Fibroblast of villous mesenchyme (primary cell): Measurements from ENCODE around the gene ORM2. TPM values are rescaled to one million over a fixed set of nuclear protein-coding genes. Genes with fewer than 3 reads are reported as not detected.

ENCODE experiments used
- DNase-seq: peaks from one replicate; pipeline ENCODE4 v3.0.0-alpha.2; 2010; ENCODE audit warnings: low read depth
- H3K4me3 ChIP-seq: 2 replicates; pipeline ENCODE4 v1.5.1; 2011; ENCODE audit warnings: low read depth, mild to moderate bottlenecking, low read length
- total RNA-seq: library from RNA; depleted of rRNA; stranded (reverse); fragments of >200 nt; gene quantifications from 2 replicates; pipeline ENCODE4 v1.2.3, GENCODE V29; 2012
- TF ChIP-seq, protein P1 (sequence below): IDR thresholded peaks from 2 replicates; pipeline ENCODE4 v1.5.1; 2012; ENCODE audit warnings: low read depth, mild to moderate bottlenecking, low read length; ENCODE audit not compliant: insufficient read depth

ORM2 gene
- total RNA-seq, 1 donor = not detected

DNA sequence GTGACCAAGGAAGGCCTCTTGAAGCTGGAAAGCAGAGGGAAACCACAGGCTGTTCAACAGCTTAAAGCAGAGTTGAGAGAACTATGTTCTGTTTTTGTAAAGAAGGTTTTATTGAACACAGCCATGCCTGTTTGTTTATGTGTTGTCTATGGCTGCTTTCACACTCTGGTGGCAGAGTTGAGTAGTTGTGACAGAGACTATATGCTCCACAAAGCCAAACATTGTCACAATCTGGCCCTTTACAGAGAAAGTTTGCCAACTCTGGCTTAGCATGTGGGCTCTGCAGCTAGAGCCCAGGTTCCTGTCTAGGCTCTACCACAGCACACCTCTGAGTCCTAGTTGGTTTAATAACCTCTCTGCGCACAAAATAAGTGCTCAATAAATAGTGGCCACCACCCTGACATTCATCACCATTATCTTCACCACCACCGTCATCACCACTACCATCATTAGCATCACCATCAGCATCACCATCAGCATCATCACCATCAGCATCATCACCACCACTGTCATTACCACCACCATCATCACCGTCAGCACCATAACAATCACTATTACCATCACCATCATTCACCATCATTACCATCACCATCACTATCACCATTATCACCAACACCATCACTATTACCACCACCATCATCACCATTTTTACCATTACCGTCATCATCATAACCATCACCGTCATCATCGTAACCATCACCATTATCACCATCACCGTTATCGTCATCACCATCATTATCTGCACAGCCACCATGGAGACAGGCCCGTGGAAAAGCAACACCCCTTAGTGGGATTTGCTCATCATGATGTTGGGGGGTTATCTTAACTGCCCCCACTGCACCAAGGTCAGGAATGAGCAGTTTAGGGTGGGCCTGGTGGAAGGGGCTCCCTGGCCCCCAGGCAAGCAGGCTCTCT lies 39.8 kb downstream of the ORM2 start:
- no peak for DNase-seq
- no peak overlapping the region for H3K4me3 ChIP-seq
- TF ChIP-seq, protein P1, sequence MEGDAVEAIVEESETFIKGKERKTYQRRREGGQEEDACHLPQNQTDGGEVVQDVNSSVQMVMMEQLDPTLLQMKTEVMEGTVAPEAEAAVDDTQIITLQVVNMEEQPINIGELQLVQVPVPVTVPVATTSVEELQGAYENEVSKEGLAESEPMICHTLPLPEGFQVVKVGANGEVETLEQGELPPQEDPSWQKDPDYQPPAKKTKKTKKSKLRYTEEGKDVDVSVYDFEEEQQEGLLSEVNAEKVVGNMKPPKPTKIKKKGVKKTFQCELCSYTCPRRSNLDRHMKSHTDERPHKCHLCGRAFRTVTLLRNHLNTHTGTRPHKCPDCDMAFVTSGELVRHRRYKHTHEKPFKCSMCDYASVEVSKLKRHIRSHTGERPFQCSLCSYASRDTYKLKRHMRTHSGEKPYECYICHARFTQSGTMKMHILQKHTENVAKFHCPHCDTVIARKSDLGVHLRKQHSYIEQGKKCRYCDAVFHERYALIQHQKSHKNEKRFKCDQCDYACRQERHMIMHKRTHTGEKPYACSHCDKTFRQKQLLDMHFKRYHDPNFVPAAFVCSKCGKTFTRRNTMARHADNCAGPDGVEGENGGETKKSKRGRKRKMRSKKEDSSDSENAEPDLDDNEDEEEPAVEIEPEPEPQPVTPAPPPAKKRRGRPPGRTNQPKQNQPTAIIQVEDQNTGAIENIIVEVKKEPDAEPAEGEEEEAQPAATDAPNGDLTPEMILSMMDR = no peak

DNA sequence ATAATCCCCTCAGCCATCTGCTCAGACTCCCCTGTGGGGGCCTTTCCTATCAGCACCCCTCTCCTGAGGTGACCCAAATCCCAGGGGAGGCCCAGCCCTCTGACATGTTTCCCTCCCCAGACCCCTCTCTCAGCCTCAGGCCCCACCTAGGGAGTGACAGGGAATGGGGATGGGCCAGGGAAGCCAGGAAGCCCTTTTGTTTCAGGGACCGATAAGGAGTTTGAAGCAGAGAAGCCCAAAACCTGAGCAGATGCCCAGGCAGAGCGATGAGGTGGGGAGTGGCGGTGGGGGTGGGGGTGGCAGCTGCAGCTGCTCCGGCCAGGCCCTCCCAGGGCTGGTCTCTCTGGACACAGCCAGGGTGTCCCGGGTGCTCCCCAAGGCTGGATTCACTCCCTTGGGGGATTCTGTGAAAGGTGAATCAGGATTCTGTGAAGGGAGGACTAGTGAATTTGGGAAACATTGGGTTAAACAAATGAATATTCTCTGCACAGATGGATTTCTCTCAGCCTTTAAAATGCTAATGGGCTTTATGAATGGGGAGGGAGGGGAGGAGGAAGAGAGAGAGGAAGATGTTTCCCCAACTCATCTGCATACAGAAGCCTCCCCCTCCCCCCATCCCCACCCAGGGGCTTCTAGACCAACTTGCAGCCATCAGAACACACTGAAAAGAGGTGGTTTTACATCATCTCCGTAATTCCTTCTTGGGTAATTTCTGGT lies 40.7 kb downstream of the ORM2 start:
- TF ChIP-seq, protein P1 = no peak
- no peak overlapping the region for H3K4me3 ChIP-seq
- DNase-seq = no peak

DNA sequence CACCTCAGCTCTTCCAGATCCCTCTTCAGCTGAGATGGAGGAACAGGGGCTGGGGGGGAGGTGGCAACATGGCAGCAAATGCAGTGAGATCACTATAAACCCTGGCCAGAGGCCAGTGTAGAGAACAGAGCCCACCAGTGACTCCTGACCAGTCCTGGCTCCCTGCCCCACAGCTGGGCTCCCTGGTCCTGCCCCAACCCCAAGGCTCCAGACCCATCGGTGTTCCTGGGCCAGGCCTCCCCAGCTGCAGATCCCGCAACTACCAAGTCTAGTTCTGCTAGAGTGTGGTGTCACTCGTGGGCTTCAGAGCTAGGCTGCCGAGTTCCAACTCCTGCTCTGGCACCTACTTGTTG lies 41.3 kb downstream of the ORM2 start:
- no peak overlapping the region for H3K4me3 ChIP-seq
- no peak for DNase-seq
- TF ChIP-seq, protein P1 = no peak

DNA sequence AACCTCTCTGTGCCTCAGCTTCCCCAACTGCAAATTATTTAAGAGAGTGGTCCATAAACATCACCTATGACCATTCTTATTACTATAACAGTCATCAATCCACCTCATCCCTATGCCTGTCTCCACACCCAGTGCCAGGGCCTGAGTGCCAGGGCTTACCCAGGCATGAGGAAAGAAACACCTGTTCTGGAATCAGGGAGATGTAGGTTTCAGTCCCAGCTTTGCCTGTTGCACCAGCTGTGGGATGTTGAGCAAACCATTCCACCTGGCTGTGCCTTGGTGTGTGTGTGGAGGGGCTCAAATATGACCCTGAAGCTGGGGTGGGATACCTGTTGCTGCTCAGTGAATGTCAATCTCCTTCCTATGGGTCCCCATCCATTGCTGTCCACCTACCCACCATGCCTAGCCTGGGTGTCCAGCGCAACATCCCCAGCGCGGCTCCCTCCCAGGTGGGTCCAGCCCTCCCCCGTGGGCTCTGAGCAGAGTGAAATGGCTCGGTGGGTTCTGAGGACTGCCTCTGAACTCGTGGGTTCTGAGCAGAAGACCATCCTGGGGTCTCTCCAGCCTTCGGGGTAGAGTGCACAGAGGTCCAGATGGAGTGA lies 41.8 kb downstream of the ORM2 start:
- TF ChIP-seq, protein P1 = no peak
- no peak overlapping the region for H3K4me3 ChIP-seq

DNA sequence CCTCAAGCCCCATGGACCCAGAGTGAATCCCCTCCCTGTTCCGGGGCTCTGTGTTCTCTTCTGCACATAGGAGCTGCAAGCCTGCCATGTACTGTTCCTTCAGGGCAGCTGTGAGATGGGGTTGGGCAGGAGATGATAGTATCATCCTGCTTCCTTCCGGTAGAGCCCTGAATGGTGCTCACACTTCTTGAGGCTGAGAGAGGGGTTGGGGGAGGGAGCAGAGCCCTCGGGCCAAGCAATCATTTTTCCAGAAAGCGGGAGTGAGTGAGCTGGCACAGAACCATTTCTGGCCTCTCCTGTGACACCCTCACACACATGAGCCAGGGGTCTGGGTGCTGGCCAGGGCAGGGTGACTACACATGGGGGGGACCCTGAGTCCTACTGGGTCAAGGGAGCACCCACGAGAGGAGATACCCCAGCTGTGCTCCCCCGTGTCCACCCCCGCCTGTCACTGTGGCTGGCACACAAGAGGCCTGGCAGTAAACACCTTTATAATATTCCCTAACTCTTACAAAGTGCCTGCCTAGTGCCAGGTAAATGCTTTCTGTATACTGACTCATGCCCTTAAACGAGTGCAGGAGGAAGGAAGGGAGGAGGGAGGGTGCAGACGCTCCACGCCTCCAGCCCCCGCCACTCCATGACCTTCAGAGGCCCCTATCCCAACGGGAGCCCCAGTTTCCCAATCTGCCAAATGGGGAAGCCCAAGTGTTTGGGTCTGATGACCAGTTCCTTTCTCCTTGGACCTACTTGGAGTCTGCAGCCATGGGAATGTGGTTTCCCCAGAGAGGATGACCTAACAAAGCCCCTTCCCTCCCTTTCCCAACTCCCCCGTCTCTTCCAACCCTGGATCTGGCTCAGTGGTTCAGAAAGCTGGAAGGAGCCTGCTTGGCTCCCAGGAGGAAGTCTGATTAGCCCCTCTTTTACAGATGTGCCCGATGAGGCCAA lies 42.6 kb downstream of the ORM2 start:
- TF ChIP-seq, protein P1 = no peak
- H3K4me3 ChIP-seq = no peak overlapping the region
- no peak for DNase-seq

More for the DNA sequence above, 41.8 kb downstream of the ORM2 start:
- no peak for DNase-seq

DNA sequence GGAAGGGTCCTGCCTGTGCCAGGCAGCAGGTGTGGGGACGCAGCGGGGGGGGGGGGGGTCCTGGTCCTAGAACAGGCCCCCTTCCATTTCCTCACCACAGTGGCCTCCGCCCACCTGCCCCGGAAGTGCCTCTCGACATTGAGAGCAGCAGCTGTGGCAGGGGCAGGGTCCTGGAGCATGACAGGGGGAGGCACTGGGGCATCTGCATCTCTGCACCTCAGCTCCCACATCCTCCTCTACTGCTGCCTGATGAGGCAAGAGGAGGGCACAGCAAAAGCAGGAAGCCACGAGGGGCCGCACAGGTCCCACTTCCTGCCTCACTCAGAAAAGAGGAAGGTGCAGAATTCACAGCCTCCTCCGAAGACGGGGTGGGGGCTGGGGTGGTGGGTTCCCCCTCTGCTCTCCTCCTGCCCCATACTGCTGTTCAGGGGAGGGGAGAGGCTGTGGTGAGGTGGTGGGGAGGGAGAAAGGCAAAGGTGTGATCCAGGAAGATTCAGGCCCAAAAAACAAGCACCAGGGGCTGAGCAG lies 43.3 kb downstream of the ORM2 start:
- no peak for DNase-seq
- TF ChIP-seq, protein P1 = no peak
- no peak overlapping the region for H3K4me3 ChIP-seq
